ENCODE measurements around the gene TARS3. TPM values are rescaled to one million over a fixed set of nuclear protein-coding genes. Genes with fewer than 3 reads are reported as not detected.

The TARS3 gene
- total and polyA plus RNA-seq, 5 experiments from 2014 or later = 7.2 to 37.6 (median 15.2) TPM

DNA sequence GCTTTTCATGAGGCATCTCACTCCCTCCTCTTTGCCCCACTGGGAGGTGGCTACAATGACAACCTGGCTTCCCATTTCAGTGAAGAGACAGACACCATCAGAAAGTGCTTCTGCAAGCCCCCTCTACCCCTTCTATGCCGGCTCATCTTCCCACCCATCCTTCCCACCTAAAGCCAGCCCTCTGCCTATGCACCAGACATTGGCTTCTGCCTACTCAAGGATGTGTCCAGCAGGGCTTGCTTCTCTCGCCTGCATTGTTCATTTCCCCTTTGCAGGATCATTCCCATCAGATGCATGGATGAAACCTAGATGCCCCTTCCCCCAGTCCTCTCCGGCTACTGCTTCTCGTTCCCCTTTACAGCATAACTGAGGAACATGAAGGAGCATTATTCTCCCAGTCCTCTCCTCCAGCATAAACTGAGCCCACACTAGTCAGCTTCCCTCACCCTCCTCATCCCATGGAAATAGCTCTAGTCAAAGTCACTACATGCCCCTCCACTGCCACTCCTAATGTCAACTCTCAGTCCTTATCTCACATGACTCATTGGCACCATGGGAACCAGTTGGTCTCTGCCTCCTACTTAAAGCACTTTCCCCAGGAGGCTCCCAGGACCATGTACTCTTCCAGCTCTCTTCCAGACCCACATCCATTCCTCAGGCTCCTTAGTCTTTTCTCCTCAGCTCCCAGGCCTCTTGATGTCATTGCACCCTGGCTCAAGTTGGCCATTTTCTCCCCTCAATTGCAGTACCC is 120.0 kb downstream of the TARS3 start:
- Mint-ChIP-seq H3K27me3 (peaks cover 13 to 39% (median 26%) of the 10 kb centered on the region in 5 donors), H3K36me3 (peaks cover 0 to 10% (median 7%) of the 10 kb centered on the region in 3 donors), H3K4me3 (no peak overlapping the region), H3K4me1 (peaks cover 0 to 2% (median 0%) of the 10 kb centered on the region in 4 donors), H3K27ac (peak overlapping the region in 1 of 10 donors; percentile 70), H3K9me3 (peaks cover 2 to 12% (median 5%) of the 10 kb centered on the region in 9 donors)
- no peak for DNase-seq
- no peak for ATAC-seq
- POLR2A ChIA-PET = no interaction called here

Other genes with a start within 250 kb of the TARS3 start
- 1 to 10 TPM; 2.9 to 6.7 TPM for gene PCSK6, start 234.8 kb downstream of the TARS3 start, total RNA-seq
- 1 to 10 TPM in 1 of 3 donors, under 1 TPM in 2; 0.04 to 1.3 (median 0.66) TPM for gene PCSK6, start 234.8 kb downstream of the TARS3 start, polyA plus RNA-seq
- 10 to 100 TPM; 87.9 to 98.5 TPM for gene TM2D3, start 72.1 kb downstream of the TARS3 start, total RNA-seq
- gene TM2D3, start 72.1 kb downstream of the TARS3 start, polyA plus RNA-seq = 10 to 100 TPM; 28.1 to 32.3 (median 31.0) TPM
- under 1 TPM in 1 of 2 experiments, not detected in 1; 0.30 TPM for gene OR4F6, start 79.0 kb upstream of the TARS3 start, total RNA-seq
- not detected for gene OR4F6, start 79.0 kb upstream of the TARS3 start, polyA plus RNA-seq
- not detected for gene OR4F15, start 87.7 kb upstream of the TARS3 start, total RNA-seq
- not detected for gene OR4F15, start 87.7 kb upstream of the TARS3 start, polyA plus RNA-seq